HepG2 (cell line): ENCODE data around the gene NARS2. TPM values are rescaled to one million over a fixed set of nuclear protein-coding genes. Genes with fewer than 3 reads are reported as not detected.

ENCODE experiments used
- ATAC-seq: fragments of 200-7000 bp; cut with Tn5 transposase; 3 replicates; pipeline ENCODE4 v1.9.1; 2020; ENCODE audit warnings: mild to moderate bottlenecking, moderate library complexity
- BruUV-seq: library from RNA; stranded (reverse); fragments of 400-500 nt; replicated peaks from 2 replicates; lab custom pipeline; 2021; lab: Mats Ljungman, UMichigan
- CTCF ChIA-PET: fragments of 300-600 bp; formaldehyde crosslinking; extraction: SDS; loops from one replicate; lab custom pipeline; 2021; ENCODE audit warnings: low total read pairs, inconsistent platforms, low intra/inter-chr PET ratio; lab: Yijun Ruan, JAX
- POLR2A ChIA-PET: fragments of 350-600 bp; sonication (Branson Sonifier 250); formaldehyde crosslinking; loops from one replicate; lab custom pipeline; 2020; ENCODE audit warnings: antibody characterized with exemption, inconsistent platforms; lab: Yijun Ruan, JAX
- DNase-seq: peaks from one replicate; pipeline ENCODE4 v3.0.0-alpha.2; 2015; ENCODE audit warnings: low spot score
- FAIRE-seq: peaks from 3 replicates; lab custom pipeline; 2011; peaks lifted over from hg19 to GRCh38; lab: Jason Lieb, UNC
- H2AFZ ChIP-seq: one replicate; pipeline ENCODE4 v1.6.1; 2011; ENCODE audit warnings: low read length, inconsistent platforms
- H3K27ac ChIP-seq: fragments of 300-600 bp; 3 replicates; pipeline ENCODE4 v1.8.0; 2011; ENCODE audit warnings: mixed run types, mild to moderate bottlenecking, mixed read lengths, low read length, inconsistent platforms; ENCODE audit not compliant: insufficient read depth; ENCODE audit errors: extremely low read length
- H3K27me3 ChIP-seq, 2 experiments: fragments of 200-600 bp in 1 of 2; 2 replicates in 1 of 2; 3 replicates in 1 of 2; pipeline versions ENCODE4 v1.6.0 to v1.8.0; 2011; ENCODE audit warnings: low read length in 2 of 2, mild to moderate bottlenecking in 2 of 2, moderate library complexity in 2 of 2, inconsistent platforms in 1 of 2; ENCODE audit not compliant: insufficient read depth in 2 of 2, control insufficient read depth in 1 of 2
- H3K36me3 ChIP-seq, 2 experiments: fragments of 200-600 bp in 1 of 2; replicated peaks in 1 of 2; 2 replicates in 1 of 2; 3 replicates in 1 of 2; pipeline versions ENCODE4 v1.5.1 to v1.8.0; 2011; ENCODE audit warnings: low read length in 2 of 2, inconsistent platforms in 1 of 2; ENCODE audit not compliant: insufficient read depth in 2 of 2, control insufficient read depth in 1 of 2
- H3K4me1 ChIP-seq: 2 replicates; pipeline ENCODE4 v1.5.1; 2012; ENCODE audit warnings: low read length, inconsistent platforms; ENCODE audit not compliant: insufficient read depth
- H3K4me2 ChIP-seq: 2 replicates; pipeline ENCODE4 v1.6.0; 2011; ENCODE audit warnings: low read depth, low read length, inconsistent platforms
- H3K4me3 ChIP-seq, 3 experiments: fragments of 200-600 bp in 1 of 3; sonication (generic), shearing (Covaris generic) in 1 of 3; replicated peaks in 1 of 3; 2 replicates each; pipeline ENCODE4 v1.5.1; 2011 to 2016; ENCODE audit warnings: low read length in 3 of 3, inconsistent platforms in 2 of 3, low read depth in 2 of 3, mild to moderate bottlenecking in 2 of 3, control low read depth in 1 of 3, mixed read lengths in 1 of 3; ENCODE audit not compliant: insufficient read depth in 1 of 3
- H3K79me2 ChIP-seq: one replicate; pipeline ENCODE4 v1.6.1; 2011; ENCODE audit warnings: low read length, inconsistent platforms; ENCODE audit not compliant: insufficient read depth
- H3K9ac ChIP-seq: 2 replicates; pipeline ENCODE4 v1.6.0; 2011; ENCODE audit warnings: mild to moderate bottlenecking, low read depth, low read length, inconsistent platforms; ENCODE audit not compliant: insufficient read depth
- H3K9me3 ChIP-seq: 2 replicates; pipeline ENCODE4 v1.5.1; 2012; ENCODE audit warnings: mild to moderate bottlenecking, low read length
- H4K20me1 ChIP-seq: 2 replicates; pipeline ENCODE4 v1.6.0; 2011; ENCODE audit warnings: inconsistent platforms, mild to moderate bottlenecking, low read length, moderate library complexity; ENCODE audit not compliant: insufficient read depth
- GLI4 ChIP-seq: sonication (generic); formaldehyde crosslinking; IDR thresholded peaks from 2 replicates; pipeline ENCODE4 v1.5.1; 2020; ENCODE audit warnings: missing genetic modification reagents, mild to moderate bottlenecking, moderate library complexity, borderline replicate concordance
- SP4 ChIP-seq: sonication (generic); formaldehyde crosslinking; IDR thresholded peaks from 2 replicates; pipeline ENCODE4 v1.8.1; 2023; ENCODE audit warnings: mild to moderate bottlenecking, missing genetic modification reagents
- ZBTB7B ChIP-seq: sonication (generic); formaldehyde crosslinking; IDR thresholded peaks from 2 replicates; pipeline ENCODE4 v1.4.0; 2020; ENCODE audit warnings: missing genetic modification reagents
- ZNF264 ChIP-seq: sonication (generic); formaldehyde crosslinking; IDR thresholded peaks from 2 replicates; pipeline ENCODE4 v1.4.0; 2020; ENCODE audit warnings: missing genetic modification reagents
- ZNF615 ChIP-seq: sonication (generic); formaldehyde crosslinking; IDR thresholded peaks from 2 replicates; pipeline ENCODE4 v1.5.0; 2020; ENCODE audit warnings: mild to moderate bottlenecking, missing genetic modification reagents, borderline replicate concordance
- ZNF644 ChIP-seq: IDR thresholded peaks from 2 replicates; pipeline ENCODE4 v1.6.1; 2016; ENCODE audit warnings: low read depth
- ZNF75D ChIP-seq: sonication (generic); formaldehyde crosslinking; IDR thresholded peaks from 2 replicates; pipeline ENCODE4 v1.8.1; 2023; ENCODE audit warnings: missing genetic modification reagents, mild to moderate bottlenecking, borderline replicate concordance
- ZNF766 ChIP-seq: sonication (generic); formaldehyde crosslinking; IDR thresholded peaks from 2 replicates; pipeline ENCODE4 v1.5.0; 2020; ENCODE audit warnings: missing genetic modification reagents, borderline replicate concordance
- ZNF891 ChIP-seq: sonication (generic); formaldehyde crosslinking; IDR thresholded peaks from 2 replicates; pipeline ENCODE4 v1.5.0; 2020; ENCODE audit warnings: mild to moderate bottlenecking, missing genetic modification reagents
- WGBS: methylation state at CpG from one replicate; pipeline ENCODE4 v1.1.6; 2017; ENCODE audit warnings: low lambda C conversion rate; 5-methylcytosine and 5-hydroxymethylcytosine counted together
- in situ Hi-C: cut with HindIII; loops from 2 replicates; pipeline ENCODE4 v1.10.0; 2017; ENCODE audit warnings: low pct_unique_long_range_greater_than_20kb; ENCODE audit not compliant: extremely low pct_ligation_motif_present
- intact Hi-C: fragments of 100-400 bp; cut with micrococcal nuclease; formaldehyde crosslinking; loops from one replicate; pipeline ENCODE4 v1.10.0; 2022; ENCODE audit not compliant: unreplicated experiment
- polyA plus RNA-seq, 8 experiments: library from polyadenylated mRNA; depleted of rRNA in 3 of 8; stranded (reverse) in 7 of 8; unstranded in 1 of 8; fragments of >200 nt; fragmentation: Illumina TruSeq in 4 of 8; extraction: Trizol in 4 of 8; gene quantifications; 2 replicates each; pipeline versions ENCODE4 v1.2.1 to v1.2.3, GENCODE V29; 2011 to 2016; ENCODE audit warnings: low read depth in 4 of 8, missing spikeins in 1 of 8, mixed read lengths in 1 of 8; ENCODE audit not compliant: insufficient read depth in 1 of 8
- total RNA-seq, 5 experiments: library from RNA; depleted of rRNA; stranded (reverse); fragments of >200 nt; fragmentation: Illumina TruSeq; extraction: Trizol; gene quantifications; 2 replicates each; pipeline ENCODE4 v1.2.3, GENCODE V29; 2016; ENCODE audit warnings: low read depth in 1 of 5
- TF ChIP-seq, protein P1 (sequence below): sonication (generic); formaldehyde crosslinking; IDR thresholded peaks from 2 replicates; pipeline ENCODE4 v1.5.1; 2020; ENCODE audit warnings: missing genetic modification reagents, mild to moderate bottlenecking, borderline replicate concordance
- TF ChIP-seq, protein P2 (sequence below): sonication (generic); formaldehyde crosslinking; IDR thresholded peaks from 2 replicates; pipeline ENCODE4 v1.5.1; 2020; ENCODE audit warnings: missing genetic modification reagents, mild to moderate bottlenecking, borderline replicate concordance
- TF ChIP-seq, protein P3 (sequence below): IDR thresholded peaks from 2 replicates; pipeline ENCODE4 v1.6.1; 2012; ENCODE audit warnings: low read depth, low read length, improper control_type of control experiment
- TF ChIP-seq, protein P4 (sequence below), 2 experiments: fragments of 450-650 bp in 1 of 2; sonication (generic) in 1 of 2; formaldehyde crosslinking; IDR thresholded peaks; 2 replicates each; pipeline versions ENCODE4 v1.5.0 to v1.8.0; 2020 to 2022; ENCODE audit warnings: mild to moderate bottlenecking in 1 of 2, missing genetic modification reagents in 1 of 2
- TF ChIP-seq, protein P5 (sequence below): sonication (generic); formaldehyde crosslinking; IDR thresholded peaks from 2 replicates; pipeline ENCODE4 v1.5.0; 2020; ENCODE audit warnings: mild to moderate bottlenecking, missing genetic modification reagents, moderate library complexity

NARS2 gene
- total and polyA plus RNA-seq, 2 of the 13 experiments (the other 11 are each of a cell fraction or from before 2014, with no cell fraction given), result 45.9 to 65.0 TPM

DNA sequence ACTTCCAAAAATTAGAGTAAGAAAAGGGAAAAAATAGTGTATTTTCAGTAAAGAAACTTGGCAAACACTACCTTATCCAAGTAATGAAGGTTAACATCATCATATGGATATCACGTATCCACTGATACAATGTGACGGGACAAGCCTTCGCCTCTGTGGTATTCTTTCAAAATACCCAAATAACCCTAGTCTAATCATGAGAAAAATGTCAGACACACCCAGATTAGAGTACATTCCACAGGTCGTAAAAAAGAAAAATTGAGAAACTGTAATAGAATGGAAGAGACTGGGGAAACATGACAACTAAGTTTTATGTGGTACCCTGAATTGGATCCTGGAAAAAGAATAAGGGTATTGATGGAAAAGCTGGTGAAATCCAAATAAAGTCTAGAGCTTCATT, 48.9 kb downstream of the NARS2 start:
- no peak overlapping the region for H3K9ac ChIP-seq
- no peak overlapping the region for H3K4me2 ChIP-seq
- CTCF ChIA-PET, result no interaction called here
- no peak overlapping the region for H3K27ac ChIP-seq
- H3K9me3 ChIP-seq, result no peaks in the 10 kb centered on the region
- no peak overlapping the region for H2AFZ ChIP-seq
- H3K36me3 ChIP-seq, result peaks cover 5 to 16% of the 10 kb centered on the region in 2 experiments; a peak in 4 of 5 replicates
- BruUV-seq, result no TSS peak
- 96% methylated on average over 4 of the region's 4 CpGs for WGBS
- no peaks in the 10 kb centered on the region for H3K27me3 ChIP-seq
- no peaks in the 10 kb centered on the region for H3K79me2 ChIP-seq
- FAIRE-seq, result no peak
- no peak for ATAC-seq
- no peak overlapping the region for H3K4me3 ChIP-seq
- no peak for DNase-seq
- POLR2A ChIA-PET, result no interaction called here
- TF ChIP-seq ZNF615 (CRISPR knock-in tag) (no peak), ZNF766 (CRISPR knock-in tag) (no peak), ZNF891 (no peak), GLI4 (CRISPR knock-in tag) (no peak), ZBTB7B (no peak), ZNF264 (CRISPR knock-in tag) (no peak), ZNF644 (CRISPR knock-in tag) (no peak), ZNF75D (CRISPR knock-in tag) (no peak), SP4 (CRISPR knock-in tag) (no peak)
- TF ChIP-seq, protein P1, sequence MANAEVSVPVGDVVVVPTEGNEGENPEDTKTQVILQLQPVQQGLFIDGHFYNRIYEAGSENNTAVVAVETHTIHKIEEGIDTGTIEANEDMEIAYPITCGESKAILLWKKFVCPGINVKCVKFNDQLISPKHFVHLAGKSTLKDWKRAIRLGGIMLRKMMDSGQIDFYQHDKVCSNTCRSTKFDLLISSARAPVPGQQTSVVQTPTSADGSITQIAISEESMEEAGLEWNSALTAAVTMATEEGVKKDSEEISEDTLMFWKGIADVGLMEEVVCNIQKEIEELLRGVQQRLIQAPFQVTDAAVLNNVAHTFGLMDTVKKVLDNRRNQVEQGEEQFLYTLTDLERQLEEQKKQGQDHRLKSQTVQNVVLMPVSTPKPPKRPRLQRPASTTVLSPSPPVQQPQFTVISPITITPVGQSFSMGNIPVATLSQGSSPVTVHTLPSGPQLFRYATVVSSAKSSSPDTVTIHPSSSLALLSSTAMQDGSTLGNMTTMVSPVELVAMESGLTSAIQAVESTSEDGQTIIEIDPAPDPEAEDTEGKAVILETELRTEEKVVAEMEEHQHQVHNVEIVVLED (CRISPR knock-in tag), result no peak
- TF ChIP-seq, protein P2, sequence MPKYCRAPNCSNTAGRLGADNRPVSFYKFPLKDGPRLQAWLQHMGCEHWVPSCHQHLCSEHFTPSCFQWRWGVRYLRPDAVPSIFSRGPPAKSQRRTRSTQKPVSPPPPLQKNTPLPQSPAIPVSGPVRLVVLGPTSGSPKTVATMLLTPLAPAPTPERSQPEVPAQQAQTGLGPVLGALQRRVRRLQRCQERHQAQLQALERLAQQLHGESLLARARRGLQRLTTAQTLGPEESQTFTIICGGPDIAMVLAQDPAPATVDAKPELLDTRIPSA, result no peak
- TF ChIP-seq, protein P3, sequence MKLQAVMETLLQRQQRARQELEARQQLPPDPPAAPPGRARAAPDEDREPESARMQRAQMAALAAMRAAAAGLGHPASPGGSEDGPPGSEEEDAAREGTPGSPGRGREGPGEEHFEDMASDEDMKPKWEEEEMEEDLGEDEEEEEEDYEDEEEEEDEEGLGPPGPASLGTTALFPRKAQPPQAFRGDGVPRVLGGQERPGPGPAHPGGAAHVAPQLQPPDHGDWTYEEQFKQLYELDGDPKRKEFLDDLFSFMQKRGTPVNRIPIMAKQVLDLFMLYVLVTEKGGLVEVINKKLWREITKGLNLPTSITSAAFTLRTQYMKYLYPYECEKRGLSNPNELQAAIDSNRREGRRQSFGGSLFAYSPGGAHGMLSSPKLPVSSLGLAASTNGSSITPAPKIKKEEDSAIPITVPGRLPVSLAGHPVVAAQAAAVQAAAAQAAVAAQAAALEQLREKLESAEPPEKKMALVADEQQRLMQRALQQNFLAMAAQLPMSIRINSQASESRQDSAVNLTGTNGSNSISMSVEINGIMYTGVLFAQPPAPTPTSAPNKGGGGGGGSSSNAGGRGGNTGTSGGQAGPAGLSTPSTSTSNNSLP, result no peak
- TF ChIP-seq, protein P4, sequence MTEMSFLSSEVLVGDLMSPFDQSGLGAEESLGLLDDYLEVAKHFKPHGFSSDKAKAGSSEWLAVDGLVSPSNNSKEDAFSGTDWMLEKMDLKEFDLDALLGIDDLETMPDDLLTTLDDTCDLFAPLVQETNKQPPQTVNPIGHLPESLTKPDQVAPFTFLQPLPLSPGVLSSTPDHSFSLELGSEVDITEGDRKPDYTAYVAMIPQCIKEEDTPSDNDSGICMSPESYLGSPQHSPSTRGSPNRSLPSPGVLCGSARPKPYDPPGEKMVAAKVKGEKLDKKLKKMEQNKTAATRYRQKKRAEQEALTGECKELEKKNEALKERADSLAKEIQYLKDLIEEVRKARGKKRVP (CRISPR knock-in tag; IDR thresholded peaks at IDR 0.05), result no peak
- TF ChIP-seq, protein P5, sequence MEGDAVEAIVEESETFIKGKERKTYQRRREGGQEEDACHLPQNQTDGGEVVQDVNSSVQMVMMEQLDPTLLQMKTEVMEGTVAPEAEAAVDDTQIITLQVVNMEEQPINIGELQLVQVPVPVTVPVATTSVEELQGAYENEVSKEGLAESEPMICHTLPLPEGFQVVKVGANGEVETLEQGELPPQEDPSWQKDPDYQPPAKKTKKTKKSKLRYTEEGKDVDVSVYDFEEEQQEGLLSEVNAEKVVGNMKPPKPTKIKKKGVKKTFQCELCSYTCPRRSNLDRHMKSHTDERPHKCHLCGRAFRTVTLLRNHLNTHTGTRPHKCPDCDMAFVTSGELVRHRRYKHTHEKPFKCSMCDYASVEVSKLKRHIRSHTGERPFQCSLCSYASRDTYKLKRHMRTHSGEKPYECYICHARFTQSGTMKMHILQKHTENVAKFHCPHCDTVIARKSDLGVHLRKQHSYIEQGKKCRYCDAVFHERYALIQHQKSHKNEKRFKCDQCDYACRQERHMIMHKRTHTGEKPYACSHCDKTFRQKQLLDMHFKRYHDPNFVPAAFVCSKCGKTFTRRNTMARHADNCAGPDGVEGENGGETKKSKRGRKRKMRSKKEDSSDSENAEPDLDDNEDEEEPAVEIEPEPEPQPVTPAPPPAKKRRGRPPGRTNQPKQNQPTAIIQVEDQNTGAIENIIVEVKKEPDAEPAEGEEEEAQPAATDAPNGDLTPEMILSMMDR (CRISPR knock-in tag), result no peak
- TF ChIP-seq, all 625 proteins: peak for 0
- Histone ChIP-seq H4K20me1 (no peaks in the 10 kb centered on the region), H3K4me1 (no peaks in the 10 kb centered on the region)
- in situ Hi-C loops (no loop called here), intact Hi-C loops (no loop called here)
